Colonic mucosa (tissue), 4 donors: ENCODE results near the gene LRMDA. TPM values are rescaled to one million over a fixed set of nuclear protein-coding genes. Genes with fewer than 3 reads are reported as not detected.

Source experiments
- DNase-seq: peaks from one replicate; pipeline ENCODE4 v3.0.0-alpha.2; 2020
- H3K27ac ChIP-seq: fragments of 200-600 bp; one replicate; pipeline ENCODE4 v1.8.0; 2021
- H3K27me3 ChIP-seq: fragments of 200-600 bp; one replicate; pipeline ENCODE4 v1.8.0; 2021
- H3K36me3 ChIP-seq: fragments of 200-600 bp; one replicate; pipeline ENCODE4 v1.8.0; 2021
- H3K4me1 ChIP-seq: fragments of 200-600 bp; one replicate; pipeline ENCODE4 v1.8.0; 2021; ENCODE audit warnings: mild to moderate bottlenecking
- H3K4me3 ChIP-seq: fragments of 200-600 bp; one replicate; pipeline ENCODE4 v1.8.0; 2021
- H3K9ac ChIP-seq, 2 donors: one replicate each; pipeline ENCODE4 v1.7.0; 2013; ENCODE audit warnings: control low read depth in 2 of 2, low read depth in 2 of 2, low read length in 2 of 2
- H3K9me3 ChIP-seq: fragments of 200-600 bp; one replicate; pipeline ENCODE4 v1.8.0; 2021
- CTCF ChIP-seq: fragments of 200-600 bp; IDR thresholded peaks from one replicate; pipeline ENCODE4 v1.8.0; 2022; ENCODE audit warnings: antibody characterized with exemption, mild to moderate bottlenecking
- intact Hi-C: fragments of 100-400 bp; cut with DNase I; formaldehyde crosslinking; loops from one replicate; pipeline ENCODE4 v1.14.1; 2022
- total RNA-seq, 2 donors: library from RNA; stranded (reverse); fragmentation: NEBNext Ultra II Directional in 1 of 2; extraction: Animal tissue kit (Norgen Biotek cat#: 25700) in 1 of 2; gene quantifications; one replicate each; pipeline ENCODE4 v1.2.1, GENCODE V29; 2021
- donor health status: healthy.
- donor health status: DM: no; HTN: no; CAD: no.
- donor health status: DM: no; HTN: no; CAD: no.

Gene LRMDA
- total RNA-seq, 2 donors from 2014 or later, result 2.5 to 5.2 TPM

- no peak for DNase-seq
- H3K9ac ChIP-seq, result no peak overlapping the region
- H3K4me1 ChIP-seq, result no peaks in the 10 kb centered on the region
- no peak for TF ChIP-seq CTCF
- H3K4me3 ChIP-seq, result no peak overlapping the region
- no peaks in the 10 kb centered on the region for H3K36me3 ChIP-seq
- no peaks in the 10 kb centered on the region for H3K9me3 ChIP-seq
- intact Hi-C loops, result no loop called here
- no peak overlapping the region for H3K27ac ChIP-seq
- no peaks in the 10 kb centered on the region for H3K27me3 ChIP-seq
Measured at GRCh38 chr10:75880031-75880775, 448.8 kb downstream of the LRMDA start.

GRCh38 chr10:75883081-75884072, 452.0 kb downstream of the LRMDA start:
- no peak overlapping the region for H3K4me3 ChIP-seq
- no peaks in the 10 kb centered on the region for H3K27me3 ChIP-seq
- no peak for DNase-seq
- H3K9me3 ChIP-seq, result no peaks in the 10 kb centered on the region
- no peak overlapping the region for H3K9ac ChIP-seq
- TF ChIP-seq CTCF, result no peak
- no peaks in the 10 kb centered on the region for H3K4me1 ChIP-seq
- no peak overlapping the region for H3K27ac ChIP-seq
- H3K36me3 ChIP-seq, result no peaks in the 10 kb centered on the region
- intact Hi-C loops, result no loop called here

- Histone ChIP-seq H3K27ac (no peak overlapping the region), H3K9me3 (no peaks in the 10 kb centered on the region), H3K4me1 (no peaks in the 10 kb centered on the region), H3K36me3 (no peaks in the 10 kb centered on the region), H3K4me3 (no peak overlapping the region), H3K9ac (no peak overlapping the region), H3K27me3 (no peaks in the 10 kb centered on the region)
- intact Hi-C loops, result no loop called here
- DNase-seq, result no peak
- no peak for TF ChIP-seq CTCF
Measured at GRCh38 chr10:75884808-75885207, 453.4 kb downstream of the LRMDA start.

DNA sequence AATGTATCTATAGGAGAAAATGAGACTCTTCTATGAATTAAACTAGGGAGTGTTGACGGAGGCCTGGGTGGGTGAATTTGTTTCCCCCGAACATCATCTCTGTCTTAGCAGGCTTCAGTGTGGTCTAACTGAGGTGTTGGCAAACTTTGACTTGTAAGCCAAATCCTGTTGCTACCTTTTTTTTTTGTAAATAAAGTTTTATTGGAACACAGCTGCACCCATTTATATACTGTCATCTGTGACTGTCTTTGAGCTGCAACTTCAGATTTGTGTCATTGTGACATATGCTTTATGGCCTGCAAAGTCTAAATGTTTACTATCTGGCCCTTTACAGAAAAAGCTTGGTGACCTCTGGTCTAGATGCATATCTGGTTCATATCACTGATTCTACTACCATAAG, 455.9 kb downstream of the LRMDA start:
- Histone ChIP-seq H3K36me3 (no peaks in the 10 kb centered on the region), H3K27ac (no peak overlapping the region), H3K9ac (no peak overlapping the region), H3K9me3 (no peaks in the 10 kb centered on the region), H3K27me3 (no peaks in the 10 kb centered on the region), H3K4me3 (no peak overlapping the region), H3K4me1 (no peaks in the 10 kb centered on the region)
- DNase-seq, result no peak
- intact Hi-C loops, result no loop called here
- TF ChIP-seq CTCF, result no peak

GRCh38 chr10:75887992-75888680, 456.7 kb downstream of the LRMDA start:
- Histone ChIP-seq H3K9me3 (no peaks in the 10 kb centered on the region), H3K27ac (no peak overlapping the region), H3K36me3 (no peaks in the 10 kb centered on the region), H3K9ac (no peak overlapping the region), H3K4me1 (no peaks in the 10 kb centered on the region), H3K4me3 (no peak overlapping the region), H3K27me3 (no peaks in the 10 kb centered on the region)
- intact Hi-C loops, result no loop called here
- TF ChIP-seq CTCF, result no peak
- DNase-seq, result no peak
